NCI-H345 treated with DMSO at 0.1 percent for 48 hours (cell line): Measurements from ENCODE around the gene CSNK2B.
A peak's percentile ranks its signal among the peaks of the same experiment; 100 is the strongest.

Source experiments
- DNase-seq: peaks from one replicate; lab custom pipeline; 2025; ENCODE audit not compliant: unreplicated experiment; lab: John Stamatoyannopoulos, UW

The CSNK2B gene

DNA sequence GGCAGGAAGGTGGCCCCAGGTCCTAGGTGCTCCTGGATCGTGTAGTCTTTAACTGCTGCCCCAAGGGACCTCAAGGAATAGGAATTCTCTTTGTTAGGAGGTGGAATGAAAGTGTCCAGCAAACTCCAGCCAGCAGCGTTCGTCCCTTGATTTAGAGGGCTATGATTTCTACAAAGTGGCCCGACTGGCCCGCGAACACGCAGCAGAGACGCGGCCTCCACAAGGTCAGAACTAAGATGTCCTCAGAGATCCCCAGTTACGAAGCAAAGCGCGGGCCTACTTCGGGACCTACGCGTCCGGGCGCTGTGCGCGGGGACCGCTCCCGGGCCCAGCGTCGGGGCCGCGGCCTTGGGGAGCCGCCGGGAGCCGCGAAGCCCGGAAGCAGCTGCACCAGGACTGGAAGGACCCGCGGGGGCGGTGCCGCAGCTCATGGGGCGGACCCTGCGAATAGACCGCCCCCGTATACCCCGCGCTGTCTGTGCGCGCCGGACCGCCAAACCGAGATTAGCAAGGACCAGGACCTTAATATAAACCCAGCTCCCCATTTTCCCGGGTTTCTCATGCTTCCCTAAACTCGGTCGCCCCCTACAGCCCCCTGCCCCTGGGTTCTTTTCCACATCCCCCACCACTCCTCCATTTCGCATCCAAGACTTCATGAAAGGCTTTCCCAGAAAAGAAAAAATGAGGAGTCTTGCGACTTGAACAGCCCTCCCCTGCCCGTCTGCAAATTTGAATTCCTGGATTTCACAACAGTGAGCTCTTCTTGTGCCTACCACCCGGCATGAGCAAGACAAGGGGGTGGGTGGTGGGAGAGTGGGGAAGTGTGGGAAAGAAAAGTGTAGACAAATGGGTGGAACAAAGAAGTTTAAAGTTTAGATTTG, 5.3 kb upstream of the CSNK2B start, which contains the start of gene C6orf47:
C6orf47 (minus strand) TSS at position 398 of the 881 bp plus-strand sequence. CDS start 831 bp downstream, outside the sequence.
- peak; percentile 65 for DNase-seq

- no peak for DNase-seq
Observed at GRCh38 chr6:31661262-31662123, 4.4 kb upstream of the CSNK2B start.

- no peak for DNase-seq
Observed at GRCh38 chr6:31662124-31662723, 3.7 kb upstream of the CSNK2B start.

DNA sequence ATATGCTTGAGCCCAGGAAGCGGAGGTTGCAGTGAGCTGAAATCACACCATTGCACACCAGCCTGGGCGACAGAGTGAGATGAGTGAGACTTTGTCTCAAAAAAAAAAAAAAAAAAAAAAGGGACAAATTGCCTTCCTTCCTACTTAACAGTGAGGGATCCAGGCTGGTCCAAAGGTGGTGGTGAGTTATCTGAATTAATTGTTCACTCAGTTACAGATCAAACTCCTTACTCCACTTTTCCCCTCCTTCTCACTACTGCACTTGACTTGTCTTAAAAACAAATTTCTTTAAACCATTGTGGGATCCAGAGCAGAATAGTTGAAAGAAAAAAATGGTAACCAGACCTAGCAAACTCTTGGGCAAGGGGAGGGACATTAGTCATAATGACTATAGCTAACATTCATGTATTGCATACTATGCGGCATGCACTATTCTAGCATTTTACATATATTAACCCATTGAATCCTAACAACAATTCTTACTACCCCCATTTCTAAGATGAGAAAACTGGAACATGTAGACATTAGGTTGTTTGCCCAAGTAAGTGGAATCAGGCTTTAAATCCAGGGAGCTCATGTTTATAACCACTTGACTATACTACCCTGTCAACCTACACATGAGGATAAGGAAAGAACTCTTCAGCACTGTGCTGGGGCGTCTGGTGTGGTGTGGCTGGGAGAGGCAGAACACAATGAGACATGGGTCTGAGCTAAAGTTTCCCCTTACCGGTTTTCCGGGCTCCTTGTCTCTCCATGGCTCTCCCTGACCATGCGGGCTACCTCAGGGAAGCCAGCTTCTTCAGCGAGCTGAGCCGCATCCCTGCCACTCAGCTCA, 2.5 kb upstream of the CSNK2B start:
- DNase-seq = no peak

DNA sequence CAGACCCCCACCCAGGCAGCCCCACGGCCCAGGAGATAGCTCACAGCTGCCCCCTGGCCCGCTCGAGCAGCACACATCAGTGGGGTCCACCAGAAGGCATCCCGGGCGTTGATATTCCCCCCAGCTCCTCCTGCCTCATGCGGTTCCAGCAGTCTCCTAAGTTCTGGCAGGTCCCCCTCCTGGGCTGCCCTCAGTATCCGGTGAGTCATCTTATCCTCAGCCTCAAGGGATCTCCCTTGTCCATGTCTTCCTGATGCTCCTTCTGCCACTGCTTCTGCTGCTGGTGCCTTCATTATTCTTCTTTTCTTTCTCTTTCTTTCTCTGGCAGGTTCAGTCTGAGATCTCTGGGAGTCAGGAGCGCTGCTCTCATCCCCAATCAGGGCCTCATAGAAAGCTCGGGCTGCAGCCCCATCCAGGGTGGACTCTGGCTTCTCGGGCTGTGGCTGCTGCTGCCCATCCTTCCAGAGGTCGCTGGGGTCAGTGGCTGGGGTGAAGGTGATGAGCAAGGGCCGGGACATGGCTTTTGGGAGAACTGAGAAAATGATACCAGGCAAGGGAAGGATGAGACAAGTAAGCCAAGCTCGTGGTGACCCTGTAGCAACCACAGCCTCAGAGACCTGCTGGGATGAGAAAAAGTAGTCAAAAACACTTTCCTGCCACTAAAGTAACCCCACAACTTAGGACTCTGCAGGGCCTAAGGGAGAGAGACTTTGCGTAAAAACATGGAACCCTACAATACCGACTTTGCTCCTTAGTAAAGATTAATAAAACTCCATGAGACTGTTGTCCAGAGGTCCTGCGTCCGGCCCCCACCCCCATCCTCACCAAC, 1.7 kb upstream of the CSNK2B start:
- no peak for DNase-seq

- DNase-seq = peak; percentile 82
Observed at GRCh38 chr6:31664790-31665500, 935 bp upstream of the CSNK2B start, which contains the start of gene GPANK1. GPANK1 (minus strand) TSS chr6:31664997; CDS start chr6:31664478, 519 bp downstream.

- no peak for DNase-seq
Observed at GRCh38 chr6:31666337-31666965, 571 bp downstream of the CSNK2B start.

GRCh38 chr6:31669676-31670075, 3.8 kb downstream of the CSNK2B start, which contains the start of gene LY6G5B:
LY6G5B (plus strand) TSS chr6:31669976; CDS start chr6:31670951, 975 bp downstream.
- no peak for DNase-seq

DNA sequence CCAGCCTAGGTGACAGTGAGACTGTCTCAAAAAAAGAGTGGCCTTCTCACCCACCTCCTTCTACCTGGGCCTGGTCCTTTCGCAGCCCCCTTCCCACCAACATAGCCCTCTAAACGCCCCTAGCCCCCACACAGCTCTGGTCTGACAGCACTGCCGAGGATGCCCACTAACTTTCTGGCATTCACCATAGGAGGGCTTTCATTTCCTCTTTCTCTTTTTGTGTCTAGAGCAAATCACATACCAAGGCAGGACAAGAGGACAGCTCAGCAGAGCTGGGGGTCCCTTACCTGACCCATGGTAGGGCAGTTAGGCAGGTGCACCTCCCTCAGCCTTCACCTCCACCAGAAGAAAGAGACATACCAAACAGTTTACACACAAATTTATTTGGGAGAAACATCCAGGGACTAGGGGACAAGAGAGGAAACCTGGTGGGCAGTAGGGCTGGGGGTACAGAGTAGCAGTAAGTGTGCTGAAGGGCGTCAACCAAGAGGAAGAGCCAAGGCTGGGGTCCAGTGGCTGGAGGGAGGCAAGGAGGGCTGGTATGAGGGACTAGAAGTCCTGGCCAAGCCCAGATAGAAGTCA, 10.5 kb downstream of the CSNK2B start:
- DNase-seq = no peak

- no peak for DNase-seq
Observed at GRCh38 chr6:31676904-31677303, 11.0 kb downstream of the CSNK2B start.

DNA sequence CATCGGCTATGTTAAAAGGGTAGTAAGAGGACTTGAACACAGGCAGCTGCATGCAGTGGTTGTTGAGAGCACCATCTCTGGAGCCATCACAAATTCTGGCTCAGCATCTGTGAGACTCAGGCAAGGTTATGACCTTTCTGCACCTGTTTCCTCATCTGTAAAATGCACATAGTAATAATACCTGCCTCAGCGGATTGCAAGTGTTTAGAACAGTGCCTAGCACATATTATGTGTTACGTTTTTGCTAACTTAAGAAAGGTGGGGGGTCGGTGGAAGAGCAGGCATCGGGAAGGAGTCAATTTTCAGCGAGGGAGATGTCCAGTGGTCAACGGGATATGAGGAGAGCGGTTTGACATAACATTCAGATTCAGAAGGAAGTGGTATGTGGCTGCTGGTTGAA, 12.1 kb downstream of the CSNK2B start:
- no peak for DNase-seq

- DNase-seq = peak; percentile 77
Observed at GRCh38 chr6:31680226-31681134, 14.6 kb downstream of the CSNK2B start, which contains the start of gene LY6G5C. LY6G5C (minus strand) TSS chr6:31681067; CDS start chr6:31680373, 694 bp downstream.

- DNase-seq = no peak
Observed at GRCh38 chr6:31681135-31681671, 15.3 kb downstream of the CSNK2B start.

- no peak for DNase-seq
Observed at GRCh38 chr6:31683591-31683990, 17.7 kb downstream of the CSNK2B start.

- DNase-seq = no peak
Observed at GRCh38 chr6:31686483-31686882, 20.6 kb downstream of the CSNK2B start.

GRCh38 chr6:31687321-31687720, 21.4 kb downstream of the CSNK2B start:
- no peak for DNase-seq
